Peyer's patch (tissue), 4 donors: ENCODE data around the gene SNED1.

Source experiments
- CTCF ChIP-seq, 6 experiments: fragments of 450-650 bp in 4 of 6; fragments of 200-600 bp in 2 of 6; sonication (generic) in 1 of 6; IDR thresholded peaks; one replicate each; pipeline ENCODE4 v1.5.1; 2017 to 2019; ENCODE audit warnings: antibody characterized with exemption in 6 of 6, mild to moderate bottlenecking in 3 of 6, moderate library complexity in 1 of 6
- POLR2A ChIP-seq, 2 donors: fragments of 450-650 bp; IDR thresholded peaks; one replicate each; pipeline ENCODE4 v1.5.1; 2017; ENCODE audit warnings: antibody characterized with exemption in 2 of 2, mild to moderate bottlenecking in 2 of 2, moderate library complexity in 2 of 2

GRCh38 chr2:241111440-241111805 is 113.0 kb downstream of the SNED1 start:
- TF ChIP-seq CTCF (IDR thresholded peaks at IDR 0.05) = no peak
- TF ChIP-seq POLR2A (IDR thresholded peaks at IDR 0.05) = no peak
